ENCODE measurements around the gene IFI27.

DNA sequence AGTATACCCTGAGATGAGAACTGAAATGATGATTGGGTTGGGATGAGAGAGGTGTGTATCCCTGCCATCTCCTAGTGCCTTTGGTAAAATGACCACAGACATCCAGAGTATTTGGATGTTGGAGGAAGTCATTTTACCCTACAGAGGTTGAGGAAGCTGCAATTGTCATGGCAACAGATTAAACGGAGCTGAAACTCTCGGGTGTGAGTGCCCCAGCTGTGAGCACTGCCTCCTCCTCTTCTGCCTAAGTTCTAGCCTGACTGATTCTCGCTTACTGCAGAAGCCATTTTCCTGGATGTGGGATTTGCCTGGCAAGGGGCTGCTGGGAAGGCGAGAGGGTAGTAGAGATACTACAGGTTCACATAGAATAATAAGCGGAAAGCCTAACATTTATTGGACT is 53.3 kb downstream of the IFI27 start:
- TF ChIP-seq, protein P1, sequence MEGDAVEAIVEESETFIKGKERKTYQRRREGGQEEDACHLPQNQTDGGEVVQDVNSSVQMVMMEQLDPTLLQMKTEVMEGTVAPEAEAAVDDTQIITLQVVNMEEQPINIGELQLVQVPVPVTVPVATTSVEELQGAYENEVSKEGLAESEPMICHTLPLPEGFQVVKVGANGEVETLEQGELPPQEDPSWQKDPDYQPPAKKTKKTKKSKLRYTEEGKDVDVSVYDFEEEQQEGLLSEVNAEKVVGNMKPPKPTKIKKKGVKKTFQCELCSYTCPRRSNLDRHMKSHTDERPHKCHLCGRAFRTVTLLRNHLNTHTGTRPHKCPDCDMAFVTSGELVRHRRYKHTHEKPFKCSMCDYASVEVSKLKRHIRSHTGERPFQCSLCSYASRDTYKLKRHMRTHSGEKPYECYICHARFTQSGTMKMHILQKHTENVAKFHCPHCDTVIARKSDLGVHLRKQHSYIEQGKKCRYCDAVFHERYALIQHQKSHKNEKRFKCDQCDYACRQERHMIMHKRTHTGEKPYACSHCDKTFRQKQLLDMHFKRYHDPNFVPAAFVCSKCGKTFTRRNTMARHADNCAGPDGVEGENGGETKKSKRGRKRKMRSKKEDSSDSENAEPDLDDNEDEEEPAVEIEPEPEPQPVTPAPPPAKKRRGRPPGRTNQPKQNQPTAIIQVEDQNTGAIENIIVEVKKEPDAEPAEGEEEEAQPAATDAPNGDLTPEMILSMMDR (IDR thresholded peaks at IDR 0.05; ENCODE audit: poor library complexity) = no peak
- TF ChIP-seq EZH2 (IDR thresholded peaks at IDR 0.05; ENCODE audit: borderline replicate concordance) (no peak), EZH2phosphoT487 (IDR thresholded peaks at IDR 0.05; ENCODE audit: low read depth, severe bottlenecking, unreplicated experiment) (no peak)

Measured in hepatocyte (in vitro differentiated cells).